ENCODE data around the gene NME9.

DNA sequence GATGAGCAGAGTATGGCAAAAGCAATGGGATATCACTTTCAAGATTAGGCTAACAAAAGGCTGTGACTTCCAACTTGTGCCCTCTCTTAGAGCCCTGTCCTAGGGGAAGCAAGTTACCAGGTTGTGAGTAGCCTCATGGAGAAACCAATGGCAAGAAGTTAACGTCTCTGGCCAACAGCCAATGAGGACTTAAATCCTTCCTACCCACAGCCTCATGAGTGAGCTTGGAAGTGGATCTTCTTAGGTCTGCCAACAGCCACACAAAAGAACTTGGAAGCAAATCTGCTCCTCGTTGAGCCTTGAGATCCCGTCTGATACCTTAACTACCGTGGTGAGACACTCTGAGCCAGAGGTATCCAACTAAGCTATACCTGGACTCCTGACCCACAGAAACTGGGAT lies 5.7 kb downstream of the NME9 start:
- TF ChIP-seq, protein P1, sequence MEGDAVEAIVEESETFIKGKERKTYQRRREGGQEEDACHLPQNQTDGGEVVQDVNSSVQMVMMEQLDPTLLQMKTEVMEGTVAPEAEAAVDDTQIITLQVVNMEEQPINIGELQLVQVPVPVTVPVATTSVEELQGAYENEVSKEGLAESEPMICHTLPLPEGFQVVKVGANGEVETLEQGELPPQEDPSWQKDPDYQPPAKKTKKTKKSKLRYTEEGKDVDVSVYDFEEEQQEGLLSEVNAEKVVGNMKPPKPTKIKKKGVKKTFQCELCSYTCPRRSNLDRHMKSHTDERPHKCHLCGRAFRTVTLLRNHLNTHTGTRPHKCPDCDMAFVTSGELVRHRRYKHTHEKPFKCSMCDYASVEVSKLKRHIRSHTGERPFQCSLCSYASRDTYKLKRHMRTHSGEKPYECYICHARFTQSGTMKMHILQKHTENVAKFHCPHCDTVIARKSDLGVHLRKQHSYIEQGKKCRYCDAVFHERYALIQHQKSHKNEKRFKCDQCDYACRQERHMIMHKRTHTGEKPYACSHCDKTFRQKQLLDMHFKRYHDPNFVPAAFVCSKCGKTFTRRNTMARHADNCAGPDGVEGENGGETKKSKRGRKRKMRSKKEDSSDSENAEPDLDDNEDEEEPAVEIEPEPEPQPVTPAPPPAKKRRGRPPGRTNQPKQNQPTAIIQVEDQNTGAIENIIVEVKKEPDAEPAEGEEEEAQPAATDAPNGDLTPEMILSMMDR (IDR thresholded peaks at IDR 0.05), result no peak
- TF ChIP-seq POLR2A (IDR thresholded peaks at IDR 0.05), result no peak
